Sigmoid colon (tissue), 7 donors: ENCODE data around the gene FGD5. TPM values are rescaled to one million over a fixed set of nuclear protein-coding genes. Genes with fewer than 3 reads are reported as not detected.

Experiments used
- DNase-seq: peaks from one replicate; pipeline ENCODE4 v3.0.0-alpha.2; 2019
- H3K27ac ChIP-seq, 4 donors: fragments of 200-600 bp; sonication (generic); one replicate each; pipeline ENCODE4 v1.5.1; 2016 to 2019; ENCODE audit warnings: mild to moderate bottlenecking in 1 of 4
- H3K27me3 ChIP-seq, 3 donors: fragments of 200-600 bp; sonication (generic); one replicate each; pipeline ENCODE4 v1.5.1; 2019; ENCODE audit warnings: mild to moderate bottlenecking in 1 of 3
- H3K36me3 ChIP-seq, 4 donors: fragments of 200-600 bp; sonication (generic); one replicate each; pipeline ENCODE4 v1.5.1; 2016 to 2019
- H3K4me1 ChIP-seq, 4 donors: fragments of 200-600 bp; sonication (generic); one replicate each; pipeline ENCODE4 v1.5.1; 2017 to 2019
- H3K4me3 ChIP-seq, 4 donors: fragments of 200-600 bp; sonication (generic); one replicate each; pipeline ENCODE4 v1.5.1; 2017 to 2019; ENCODE audit warnings: mild to moderate bottlenecking in 2 of 4, moderate library complexity in 1 of 4
- H3K9me3 ChIP-seq, 4 donors: fragments of 200-600 bp in 3 of 4; sonication (generic) in 3 of 4; one replicate each; pipeline versions ENCODE4 v1.5.1 to v1.6.1; 2013 to 2019
- EP300 ChIP-seq, 4 donors: sonication (generic); formaldehyde crosslinking; IDR thresholded peaks; one replicate each; pipeline ENCODE4 v1.6.1; 2017; ENCODE audit warnings: antibody characterized with exemption in 4 of 4
- POLR2A ChIP-seq, 2 donors: fragments of 450-650 bp; IDR thresholded peaks; one replicate each; pipeline ENCODE4 v1.6.1; 2016; ENCODE audit warnings: antibody characterized with exemption in 2 of 2, mild to moderate bottlenecking in 2 of 2, moderate library complexity in 2 of 2
- POLR2AphosphoS5 ChIP-seq, 4 donors: sonication (generic); formaldehyde crosslinking; IDR thresholded peaks; one replicate each; pipeline ENCODE4 v1.6.1; 2017; ENCODE audit warnings: antibody characterized with exemption in 4 of 4
- WGBS, 2 donors: extraction: QIAGEN DNeasy Blood & Tissue Kit; methylation state at CpG; one replicate each; pipeline ENCODE4 v1.1.7; 2013; 5-methylcytosine and 5-hydroxymethylcytosine counted together
- intact Hi-C: fragments of 100-400 bp; cut with DNase I; formaldehyde crosslinking; loops from one replicate; pipeline ENCODE4 v1.15.1; 2023
- polyA plus RNA-seq, 3 donors: library from polyadenylated mRNA; stranded (reverse); fragments of 200-250 nt; gene quantifications; one replicate each; pipeline ENCODE4 v1.2.3, GENCODE V29; 2013
- total RNA-seq, 4 donors: library from RNA; depleted of rRNA; stranded (reverse); fragments of >200 nt; gene quantifications; one replicate each; pipeline ENCODE4 v1.1.0, GENCODE V29; 2016
- TF ChIP-seq, protein P1 (sequence below), 4 experiments: fragments of 450-650 bp in 3 of 4; fragments of 200-600 bp in 1 of 4; IDR thresholded peaks; one replicate each; pipeline ENCODE4 v1.5.1; 2016 to 2019; ENCODE audit warnings: antibody characterized with exemption in 4 of 4, mild to moderate bottlenecking in 3 of 4, moderate library complexity in 2 of 4
- donor health status: healthy with polysubstance abuse.
- donor health status: Bipolar disorder and iron deficiency.
- donor health status: healthy.

FGD5 gene
- total and polyA plus RNA-seq, 7 donors: 2.1 to 18.6 (median 6.4) TPM

DNA sequence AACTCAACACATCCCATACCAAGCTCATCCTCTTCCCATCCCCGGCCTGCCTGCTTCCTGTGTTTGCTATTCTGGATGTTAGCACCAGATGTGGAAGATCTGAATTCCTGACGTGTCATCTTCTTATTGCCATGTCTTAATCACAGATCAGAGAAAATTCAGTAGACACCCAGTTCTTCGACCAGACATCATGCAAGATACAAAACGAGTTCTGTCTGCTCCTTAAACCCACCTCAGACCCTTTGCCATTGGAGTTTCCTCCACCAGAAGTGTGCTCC lies 52.0 kb downstream of the FGD5 start:
- H3K27ac ChIP-seq: peak overlapping the region in 1 of 4 donors; percentile 3
- intact Hi-C loops: no loop called here

GRCh38 chr3:14871456-14872200 lies 52.9 kb downstream of the FGD5 start:
- 75 to 81% methylated on average over 10 of the region's 10 CpGs for WGBS, 2 donors
- intact Hi-C loops: no loop called here
- no peaks in the 10 kb centered on the region for H3K27me3 ChIP-seq
- no peak overlapping the region for H3K27ac ChIP-seq
- DNase-seq: peak; percentile 44
- no peak for TF ChIP-seq POLR2A (IDR thresholded peaks at IDR 0.05)
- TF ChIP-seq, protein P1, sequence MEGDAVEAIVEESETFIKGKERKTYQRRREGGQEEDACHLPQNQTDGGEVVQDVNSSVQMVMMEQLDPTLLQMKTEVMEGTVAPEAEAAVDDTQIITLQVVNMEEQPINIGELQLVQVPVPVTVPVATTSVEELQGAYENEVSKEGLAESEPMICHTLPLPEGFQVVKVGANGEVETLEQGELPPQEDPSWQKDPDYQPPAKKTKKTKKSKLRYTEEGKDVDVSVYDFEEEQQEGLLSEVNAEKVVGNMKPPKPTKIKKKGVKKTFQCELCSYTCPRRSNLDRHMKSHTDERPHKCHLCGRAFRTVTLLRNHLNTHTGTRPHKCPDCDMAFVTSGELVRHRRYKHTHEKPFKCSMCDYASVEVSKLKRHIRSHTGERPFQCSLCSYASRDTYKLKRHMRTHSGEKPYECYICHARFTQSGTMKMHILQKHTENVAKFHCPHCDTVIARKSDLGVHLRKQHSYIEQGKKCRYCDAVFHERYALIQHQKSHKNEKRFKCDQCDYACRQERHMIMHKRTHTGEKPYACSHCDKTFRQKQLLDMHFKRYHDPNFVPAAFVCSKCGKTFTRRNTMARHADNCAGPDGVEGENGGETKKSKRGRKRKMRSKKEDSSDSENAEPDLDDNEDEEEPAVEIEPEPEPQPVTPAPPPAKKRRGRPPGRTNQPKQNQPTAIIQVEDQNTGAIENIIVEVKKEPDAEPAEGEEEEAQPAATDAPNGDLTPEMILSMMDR (IDR thresholded peaks at IDR 0.05): no peak
- no peak for TF ChIP-seq EP300 (IDR thresholded peaks at IDR 0.05)
- TF ChIP-seq POLR2AphosphoS5 (IDR thresholded peaks at IDR 0.05): no peak
- no peak overlapping the region for H3K4me3 ChIP-seq
- peaks cover 0 to under 1% (median 0%) of the 10 kb centered on the region in 4 donors for H3K4me1 ChIP-seq
- H3K36me3 ChIP-seq: no peaks in the 10 kb centered on the region
- H3K9me3 ChIP-seq: no peaks in the 10 kb centered on the region

More for the DNA sequence above, 52.0 kb downstream of the FGD5 start:
- TF ChIP-seq POLR2AphosphoS5 (IDR thresholded peaks at IDR 0.05): no peak
- TF ChIP-seq EP300 (IDR thresholded peaks at IDR 0.05): no peak
- no peak for TF ChIP-seq POLR2A (IDR thresholded peaks at IDR 0.05)
- TF ChIP-seq, protein P1 (IDR thresholded peaks at IDR 0.05): no peak
- 76 to 77% methylated on average over 4 of the region's 4 CpGs for WGBS, 2 donors
- Histone ChIP-seq H3K4me3 (no peak overlapping the region), H3K27me3 (no peaks in the 10 kb centered on the region), H3K4me1 (no peaks in the 10 kb centered on the region), H3K36me3 (no peaks in the 10 kb centered on the region), H3K9me3 (no peaks in the 10 kb centered on the region)
- no peak for DNase-seq

- no peak overlapping the region for H3K27ac ChIP-seq
- peak; percentile 4 for DNase-seq
- H3K4me3 ChIP-seq: no peak overlapping the region
- no peaks in the 10 kb centered on the region for H3K9me3 ChIP-seq
- intact Hi-C loops: no loop called here
- H3K36me3 ChIP-seq: no peaks in the 10 kb centered on the region
- H3K4me1 ChIP-seq: peaks cover 0 to 7% (median 3%) of the 10 kb centered on the region in 4 donors
- WGBS, 2 donors: 65% methylated on average over 4 of the region's 4 CpGs
- TF ChIP-seq, protein P1 (IDR thresholded peaks at IDR 0.05): no peak
- TF ChIP-seq EP300 (IDR thresholded peaks at IDR 0.05) (no peak), POLR2AphosphoS5 (IDR thresholded peaks at IDR 0.05) (no peak), POLR2A (IDR thresholded peaks at IDR 0.05) (no peak)
- H3K27me3 ChIP-seq: no peaks in the 10 kb centered on the region
Observed at GRCh38 chr3:14872706-14873105, 53.9 kb downstream of the FGD5 start.

GRCh38 chr3:14874784-14875183 lies 56.0 kb downstream of the FGD5 start:
- no peak for TF ChIP-seq POLR2A (IDR thresholded peaks at IDR 0.05)
- TF ChIP-seq, protein P1 (IDR thresholded peaks at IDR 0.05): no peak
- no peak for TF ChIP-seq EP300 (IDR thresholded peaks at IDR 0.05)
- no peak for TF ChIP-seq POLR2AphosphoS5 (IDR thresholded peaks at IDR 0.05)
- H3K36me3 ChIP-seq: no peaks in the 10 kb centered on the region
- H3K4me1 ChIP-seq: peaks cover 0 to 12% (median 3%) of the 10 kb centered on the region in 4 donors
- intact Hi-C loops: no loop called here
- WGBS, 2 donors: 77 to 84% methylated on average over 4 of the region's 4 CpGs
- no peak overlapping the region for H3K4me3 ChIP-seq
- DNase-seq: peak; percentile 46
- no peaks in the 10 kb centered on the region for H3K9me3 ChIP-seq
- H3K27me3 ChIP-seq: no peaks in the 10 kb centered on the region
- peak overlapping the region in 1 of 4 donors; percentile 7 for H3K27ac ChIP-seq
